ENCODE measurements around the gene POLD3.
A peak's percentile ranks its signal among the peaks of the same experiment; 100 is the strongest.
"Not testable (repeated sequence)": the region's sequence is repeated elsewhere in the genome, so short reads cannot be mapped to it uniquely, and the experiment has no call there.

POLD3 gene

GRCh38 chr11:74583024-74583624 is 9.3 kb upstream of the POLD3 start:
- DNase-seq = no peak

- not testable (repeated sequence) for DNase-seq
These were observed 1.9 kb upstream of the POLD3 start for GRCh38 chr11:74590492-74590891.

- no peak for DNase-seq
These were observed 330 bp upstream of the POLD3 start for GRCh38 chr11:74592063-74592440.

- no peak for DNase-seq
These were observed 1.1 kb downstream of the POLD3 start for GRCh38 chr11:74593463-74593862.

GRCh38 chr11:74602637-74603556 is 10.5 kb downstream of the POLD3 start:
- DNase-seq = no peak

- DNase-seq = no peak
These were observed 11.5 kb downstream of the POLD3 start for GRCh38 chr11:74603845-74604244.

GRCh38 chr11:74604311-74604710 is 11.9 kb downstream of the POLD3 start:
- no peak for DNase-seq

GRCh38 chr11:74605403-74605802 is 13.0 kb downstream of the POLD3 start:
- DNase-seq = no peak

- DNase-seq = no peak
These were observed 16.0 kb downstream of the POLD3 start for GRCh38 chr11:74608431-74608830.

- no peak for DNase-seq
These were observed 19.0 kb downstream of the POLD3 start for GRCh38 chr11:74611369-74611861.

GRCh38 chr11:74612877-74613276 is 20.5 kb downstream of the POLD3 start:
- DNase-seq = no peak

GRCh38 chr11:74615311-74615710 is 22.9 kb downstream of the POLD3 start:
- no peak for DNase-seq

GRCh38 chr11:74615988-74616387 is 23.6 kb downstream of the POLD3 start:
- DNase-seq = no peak

GRCh38 chr11:74620531-74620930 is 28.1 kb downstream of the POLD3 start:
- no peak for DNase-seq

GRCh38 chr11:74626130-74626529 is 33.7 kb downstream of the POLD3 start:
- no peak for DNase-seq

- DNase-seq = no peak
These were observed 34.2 kb downstream of the POLD3 start for GRCh38 chr11:74626604-74627003.

- DNase-seq = no peak
These were observed 35.0 kb downstream of the POLD3 start for GRCh38 chr11:74627381-74627780.

- DNase-seq = no peak
These were observed 37.7 kb downstream of the POLD3 start for GRCh38 chr11:74630043-74630442.

GRCh38 chr11:74633406-74634393 is 41.3 kb downstream of the POLD3 start:
- no peak for DNase-seq

- no peak for DNase-seq
These were observed 42.2 kb downstream of the POLD3 start for GRCh38 chr11:74634537-74634936.

- peak; percentile 1 for DNase-seq
These were observed 44.3 kb downstream of the POLD3 start for GRCh38 chr11:74636630-74637184.

GRCh38 chr11:74637700-74638099 is 45.3 kb downstream of the POLD3 start:
- DNase-seq = no peak

GRCh38 chr11:74638869-74639268 is 46.5 kb downstream of the POLD3 start:
- DNase-seq = no peak

All from DMS153 (cell line).